SU-DHL-6 (cell line): ENCODE results near the gene OSR1.

Experiments used
- H2AFZ ChIP-seq: fragments of 200-600 bp; sonication (generic); 2 replicates; pipeline ENCODE4 v1.6.1; 2014; ENCODE audit warnings: low read depth, mild to moderate bottlenecking, moderate library complexity, mixed read lengths, antibody characterized with exemption, low read length; ENCODE audit not compliant: severe bottlenecking
- H3F3A ChIP-seq: fragments of 200-600 bp; shearing (Covaris generic); 2 replicates; pipeline ENCODE4 v1.6.0; 2016; ENCODE audit warnings: antibody characterized with exemption, mild to moderate bottlenecking; ENCODE audit not compliant: insufficient read depth
- H3K27ac ChIP-seq: fragments of 200-600 bp; sonication (generic); 2 replicates; pipeline ENCODE4 v1.5.1; 2016; ENCODE audit warnings: low read depth, mild to moderate bottlenecking, low read length, moderate library complexity, mixed read lengths
- H3K27me3 ChIP-seq: fragments of 200-600 bp; sonication (generic), shearing (Covaris generic); 2 replicates; pipeline ENCODE4 v1.6.0; 2014; ENCODE audit warnings: mild to moderate bottlenecking, low read length
- H3K36me3 ChIP-seq: fragments of 200-600 bp; sonication (generic); 2 replicates; pipeline ENCODE4 v1.6.1; 2014; ENCODE audit warnings: mild to moderate bottlenecking, low read length, mixed read lengths
- H3K4me2 ChIP-seq: fragments of 300-600, 200-600 bp; shearing (Covaris generic), sonication (generic); 2 replicates; pipeline ENCODE4 v1.6.0; 2014; ENCODE audit warnings: low read length, low read depth, mild to moderate bottlenecking; ENCODE audit not compliant: poor library complexity, severe bottlenecking
- H3K4me3 ChIP-seq: fragments of 200-600 bp; sonication (generic); 2 replicates; pipeline ENCODE4 v1.5.1; 2014; ENCODE audit warnings: antibody characterized with exemption, low read length, mild to moderate bottlenecking, mixed read lengths; ENCODE audit not compliant: insufficient read depth, poor library complexity, severe bottlenecking
- H3K79me2 ChIP-seq: fragments of 200-600 bp; sonication (generic); 2 replicates; pipeline ENCODE4 v1.6.1; 2014; ENCODE audit warnings: mild to moderate bottlenecking, low read length, moderate library complexity; ENCODE audit not compliant: insufficient read depth
- H3K9ac ChIP-seq: fragments of 200-600 bp; sonication (generic); 2 replicates; pipeline ENCODE4 v1.7.0; 2014; ENCODE audit warnings: mild to moderate bottlenecking, low read length
- H3K9me2 ChIP-seq: fragments of 200-600 bp; sonication (generic); replicated peaks from 2 replicates; pipeline ENCODE4 v1.6.1; 2014; ENCODE audit warnings: low read length; ENCODE audit not compliant: insufficient read depth
- H3K9me3 ChIP-seq: fragments of 200-600 bp; sonication (generic); 2 replicates; pipeline ENCODE4 v1.6.1; 2014; ENCODE audit warnings: low read length, mixed read lengths; ENCODE audit not compliant: insufficient read depth
- H4K20me1 ChIP-seq: fragments of 200-600 bp; sonication (generic); 2 replicates; pipeline ENCODE4 v1.6.1; 2014; ENCODE audit warnings: low read depth, mild to moderate bottlenecking, antibody characterized with exemption, low read length, moderate library complexity, mixed read lengths
- CTCF ChIP-seq: fragments of 200-600 bp; sonication (generic); IDR thresholded peaks from one replicate; pipeline ENCODE4 v1.5.1; 2017; ENCODE audit warnings: antibody characterized with exemption, mild to moderate bottlenecking, low read length, moderate library complexity; ENCODE audit not compliant: insufficient read depth, poor library complexity, severe bottlenecking
- EZH2phosphoT487 ChIP-seq: fragments of 200-600 bp; sonication (generic), shearing (Covaris generic); conservative IDR thresholded peaks from 2 replicates; pipeline ENCODE4 v1.6.1; 2018; ENCODE audit warnings: mild to moderate bottlenecking, antibody characterized with exemption, low read length, moderate library complexity, mixed read lengths

The OSR1 gene

GRCh38 chr2:19331450-19331849 lies 27.0 kb downstream of the OSR1 start:
- Histone ChIP-seq H3K9me3 (no peaks in the 10 kb centered on the region), H3F3A (no peaks in the 10 kb centered on the region), H3K9ac (no peak overlapping the region), H3K4me3 (no peak overlapping the region), H3K36me3 (no peaks in the 10 kb centered on the region), H4K20me1 (no peaks in the 10 kb centered on the region), H3K27me3 (no peaks in the 10 kb centered on the region), H3K27ac (no peak overlapping the region), H2AFZ (no peak overlapping the region), H3K9me2 (no peaks in the 10 kb centered on the region), H3K79me2 (no peaks in the 10 kb centered on the region), H3K4me2 (no peak overlapping the region)
- TF ChIP-seq EZH2phosphoT487 (no peak), CTCF (no peak)

GRCh38 chr2:19330436-19330835 lies 28.0 kb downstream of the OSR1 start:
- Histone ChIP-seq H3K4me3 (no peak overlapping the region), H3K27me3 (no peaks in the 10 kb centered on the region), H3K9me3 (no peaks in the 10 kb centered on the region), H3K9me2 (no peaks in the 10 kb centered on the region), H3K27ac (no peak overlapping the region), H3F3A (no peaks in the 10 kb centered on the region), H3K79me2 (no peaks in the 10 kb centered on the region), H3K36me3 (no peaks in the 10 kb centered on the region), H2AFZ (no peak overlapping the region), H3K9ac (no peak overlapping the region), H3K4me2 (no peak overlapping the region), H4K20me1 (no peaks in the 10 kb centered on the region)
- TF ChIP-seq EZH2phosphoT487 (no peak), CTCF (no peak)

GRCh38 chr2:19329445-19329844 lies 29.0 kb downstream of the OSR1 start:
- Histone ChIP-seq H3F3A (no peaks in the 10 kb centered on the region), H3K27ac (no peak overlapping the region), H3K36me3 (no peaks in the 10 kb centered on the region), H3K9ac (no peak overlapping the region), H2AFZ (no peak overlapping the region), H3K4me3 (no peak overlapping the region), H3K9me3 (no peaks in the 10 kb centered on the region), H3K27me3 (no peaks in the 10 kb centered on the region), H3K4me2 (no peak overlapping the region), H3K9me2 (no peaks in the 10 kb centered on the region), H4K20me1 (no peaks in the 10 kb centered on the region), H3K79me2 (no peaks in the 10 kb centered on the region)
- no peak for TF ChIP-seq EZH2phosphoT487
- TF ChIP-seq CTCF, result no peak
